Upper lobe of left lung (tissue), 6 donors: ENCODE data around the gene PTPRD. TPM values are rescaled to one million over a fixed set of nuclear protein-coding genes. Genes with fewer than 3 reads are reported as not detected.

Experiments used
- ATAC-seq, 2 donors: fragments of 200-7000 bp; cut with Tn5 transposase; one replicate each; pipeline ENCODE4 v1.9.1; 2022; ENCODE audit warnings: mild to moderate bottlenecking in 2 of 2, moderate library complexity in 2 of 2; ENCODE audit not compliant: low FRiP score in 2 of 2
- DNase-seq, 2 donors: peaks; one replicate each; pipeline ENCODE4 v3.0.0-alpha.2; 2019 to 2020
- H3K27ac ChIP-seq, 4 donors: fragments of 200-600 bp; sonication (generic); one replicate each; pipeline ENCODE4 v1.5.1; 2016 to 2019
- H3K27me3 ChIP-seq, 4 donors: fragments of 200-600 bp; sonication (generic); one replicate each; pipeline ENCODE4 v1.5.1; 2017 to 2019
- H3K36me3 ChIP-seq, 4 donors: fragments of 200-600 bp; sonication (generic); one replicate each; pipeline ENCODE4 v1.5.1; 2016 to 2019
- H3K4me1 ChIP-seq, 4 donors: fragments of 200-600 bp; sonication (generic); one replicate each; pipeline ENCODE4 v1.5.1; 2018 to 2019
- H3K4me3 ChIP-seq, 4 donors: fragments of 200-600 bp; sonication (generic); one replicate each; pipeline ENCODE4 v1.5.1; 2017 to 2019; ENCODE audit warnings: mild to moderate bottlenecking in 2 of 4, moderate library complexity in 1 of 4
- H3K9me3 ChIP-seq, 4 donors: fragments of 200-600 bp; sonication (generic); one replicate each; pipeline ENCODE4 v1.5.1; 2018 to 2019
- EP300 ChIP-seq, 4 donors: sonication (generic); formaldehyde crosslinking; IDR thresholded peaks; one replicate each; pipeline ENCODE4 v1.5.1; 2017; ENCODE audit warnings: antibody characterized with exemption in 4 of 4, control low read depth in 2 of 4
- POLR2A ChIP-seq, 4 donors: fragments of 450-650 bp; IDR thresholded peaks; one replicate each; pipeline ENCODE4 v1.5.1; 2016 to 2017; ENCODE audit warnings: antibody characterized with exemption in 4 of 4, mild to moderate bottlenecking in 2 of 4
- POLR2AphosphoS5 ChIP-seq, 2 donors: sonication (generic); formaldehyde crosslinking; IDR thresholded peaks; one replicate each; pipeline ENCODE4 v1.5.1; 2017; ENCODE audit warnings: antibody characterized with exemption in 2 of 2
- WGBS, 2 donors: methylation state at CpG; one replicate each; pipeline ENCODE4 v1.1.5; 2017 to 2018; 5-methylcytosine and 5-hydroxymethylcytosine counted together
- total RNA-seq, 6 donors: library from RNA; depleted of rRNA in 4 of 6; stranded (reverse); fragments of >200 nt in 4 of 6; gene quantifications; one replicate each; pipeline versions ENCODE4 v1.1.0 to v1.2.1, GENCODE V29; 2016 to 2021
- TF ChIP-seq, protein P1 (sequence below), 6 experiments: fragments of 450-650 bp in 4 of 6; fragments of 200-600 bp in 2 of 6; sonication (generic) in 2 of 6; IDR thresholded peaks; one replicate each; pipeline ENCODE4 v1.5.1; 2016 to 2019; ENCODE audit warnings: antibody characterized with exemption in 6 of 6
- donor health status: DM: no; HTN: no; CAD: no; lungs with moderate emphysema.
- donor health status: DM: no; HTN: yes; CAD: no; lungs with severe emphysema.

PTPRD gene
- total RNA-seq, 6 donors from 2014 or later: 7.4 to 46.1 (median 14.5) TPM

DNA sequence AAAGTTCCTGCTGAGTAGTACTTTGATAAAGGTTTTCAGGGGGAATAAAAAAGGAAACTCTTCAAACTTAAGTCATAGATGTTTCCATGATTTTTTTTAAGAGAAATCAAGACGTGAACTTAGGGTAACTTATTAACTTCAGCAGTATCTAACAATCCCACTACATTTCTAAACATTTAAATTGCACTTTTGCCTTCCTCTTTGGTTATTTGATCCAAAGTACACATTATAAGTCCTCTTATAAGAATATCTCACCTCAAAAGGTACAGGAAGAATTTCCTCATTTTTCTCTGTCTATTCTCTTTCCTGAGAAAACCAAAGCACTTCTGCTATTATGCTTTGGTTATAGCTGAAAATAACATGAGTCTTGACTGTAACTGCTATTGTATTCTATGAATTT lies 7.9 kb downstream of the PTPRD start:
- Histone ChIP-seq H3K4me3 (no peak overlapping the region), H3K36me3 (no peaks in the 10 kb centered on the region), H3K9me3 (no peaks in the 10 kb centered on the region), H3K27ac (no peak overlapping the region), H3K27me3 (no peaks in the 10 kb centered on the region), H3K4me1 (no peaks in the 10 kb centered on the region)
- TF ChIP-seq EP300 (IDR thresholded peaks at IDR 0.05) (no peak), POLR2A (IDR thresholded peaks at IDR 0.05) (no peak), POLR2AphosphoS5 (IDR thresholded peaks at IDR 0.05) (no peak)
- TF ChIP-seq, protein P1, sequence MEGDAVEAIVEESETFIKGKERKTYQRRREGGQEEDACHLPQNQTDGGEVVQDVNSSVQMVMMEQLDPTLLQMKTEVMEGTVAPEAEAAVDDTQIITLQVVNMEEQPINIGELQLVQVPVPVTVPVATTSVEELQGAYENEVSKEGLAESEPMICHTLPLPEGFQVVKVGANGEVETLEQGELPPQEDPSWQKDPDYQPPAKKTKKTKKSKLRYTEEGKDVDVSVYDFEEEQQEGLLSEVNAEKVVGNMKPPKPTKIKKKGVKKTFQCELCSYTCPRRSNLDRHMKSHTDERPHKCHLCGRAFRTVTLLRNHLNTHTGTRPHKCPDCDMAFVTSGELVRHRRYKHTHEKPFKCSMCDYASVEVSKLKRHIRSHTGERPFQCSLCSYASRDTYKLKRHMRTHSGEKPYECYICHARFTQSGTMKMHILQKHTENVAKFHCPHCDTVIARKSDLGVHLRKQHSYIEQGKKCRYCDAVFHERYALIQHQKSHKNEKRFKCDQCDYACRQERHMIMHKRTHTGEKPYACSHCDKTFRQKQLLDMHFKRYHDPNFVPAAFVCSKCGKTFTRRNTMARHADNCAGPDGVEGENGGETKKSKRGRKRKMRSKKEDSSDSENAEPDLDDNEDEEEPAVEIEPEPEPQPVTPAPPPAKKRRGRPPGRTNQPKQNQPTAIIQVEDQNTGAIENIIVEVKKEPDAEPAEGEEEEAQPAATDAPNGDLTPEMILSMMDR (IDR thresholded peaks at IDR 0.05): no peak
- ATAC-seq: no peak
- 14 to 30% methylated on average over 1 of the region's 1 CpG for WGBS, 2 donors
- DNase-seq: no peak

GRCh38 chr9:10597801-10598200 lies 15.0 kb downstream of the PTPRD start:
- Histone ChIP-seq H3K4me3 (no peak overlapping the region), H3K27ac (no peak overlapping the region), H3K9me3 (no peaks in the 10 kb centered on the region), H3K4me1 (no peaks in the 10 kb centered on the region), H3K36me3 (no peaks in the 10 kb centered on the region), H3K27me3 (no peaks in the 10 kb centered on the region)
- TF ChIP-seq EP300 (IDR thresholded peaks at IDR 0.05) (no peak), POLR2AphosphoS5 (IDR thresholded peaks at IDR 0.05) (no peak), POLR2A (IDR thresholded peaks at IDR 0.05) (no peak)
- TF ChIP-seq, protein P1 (IDR thresholded peaks at IDR 0.05): no peak
- DNase-seq: no peak
- 73 to 75% methylated on average over 3 of the region's 3 CpGs for WGBS, 2 donors
- no peak for ATAC-seq

DNA sequence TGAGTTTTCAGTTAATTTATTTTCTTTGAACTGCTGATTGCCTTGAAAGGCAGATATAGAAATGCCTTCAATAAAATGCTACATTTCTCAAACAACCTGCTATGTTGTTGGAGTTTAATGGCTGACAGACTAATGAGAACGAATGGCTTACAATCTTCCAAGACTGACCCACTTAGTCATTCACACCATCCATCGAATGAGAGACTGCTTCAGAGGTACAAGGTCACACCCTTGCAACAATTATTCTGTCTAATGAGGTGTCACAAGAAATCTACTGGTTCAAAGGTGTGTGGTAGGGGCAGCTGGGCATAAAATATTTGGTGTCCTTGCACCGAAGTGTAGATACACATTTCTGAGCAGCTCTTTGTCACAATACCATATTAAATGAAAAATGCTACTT lies 18.3 kb downstream of the PTPRD start:
- H3K9me3 ChIP-seq: no peaks in the 10 kb centered on the region
- H3K27me3 ChIP-seq: no peaks in the 10 kb centered on the region
- H3K4me3 ChIP-seq: no peak overlapping the region
- no peak for TF ChIP-seq EP300 (IDR thresholded peaks at IDR 0.05)
- no peak for TF ChIP-seq POLR2A (IDR thresholded peaks at IDR 0.05)
- TF ChIP-seq, protein P1 (IDR thresholded peaks at IDR 0.05): no peak
- TF ChIP-seq POLR2AphosphoS5 (IDR thresholded peaks at IDR 0.05): no peak
- 34 to 50% methylated on average over 3 of the region's 3 CpGs for WGBS, 2 donors
- DNase-seq: no peak
- no peaks in the 10 kb centered on the region for H3K4me1 ChIP-seq
- H3K36me3 ChIP-seq: no peaks in the 10 kb centered on the region
- H3K27ac ChIP-seq: no peak overlapping the region
- ATAC-seq: no peak

DNA sequence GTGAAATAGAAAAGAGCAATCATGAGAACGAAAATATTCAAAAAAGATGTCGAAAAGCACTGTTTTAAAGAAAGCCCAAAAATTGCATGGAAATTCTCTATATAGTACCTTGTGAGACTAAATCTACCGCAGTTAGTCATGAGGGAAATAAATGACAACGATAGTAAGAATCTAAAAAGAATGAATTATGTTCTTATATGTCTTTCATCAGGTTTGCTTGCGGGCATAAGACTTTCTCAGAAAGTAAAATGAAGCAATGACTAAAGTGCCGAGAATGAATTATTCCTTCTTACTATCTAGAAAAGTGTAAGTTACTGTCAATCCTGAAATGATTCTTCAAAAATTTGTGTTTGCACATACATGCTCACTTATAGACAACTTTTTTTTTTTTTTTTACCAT lies 26.4 kb downstream of the PTPRD start:
- ATAC-seq: no peak
- no peak for DNase-seq
- no peaks in the 10 kb centered on the region for H3K36me3 ChIP-seq
- H3K4me1 ChIP-seq: no peaks in the 10 kb centered on the region
- no peak overlapping the region for H3K4me3 ChIP-seq
- H3K27me3 ChIP-seq: no peaks in the 10 kb centered on the region
- no peak for TF ChIP-seq EP300 (IDR thresholded peaks at IDR 0.05)
- no peak for TF ChIP-seq POLR2A (IDR thresholded peaks at IDR 0.05)
- TF ChIP-seq, protein P1 (IDR thresholded peaks at IDR 0.05): no peak
- no peak for TF ChIP-seq POLR2AphosphoS5 (IDR thresholded peaks at IDR 0.05)
- H3K9me3 ChIP-seq: peaks cover 0 to 5% (median 0%) of the 10 kb centered on the region in 4 donors
- WGBS, 2 donors: 90 to 91% methylated on average over 6 of the region's 6 CpGs
- no peak overlapping the region for H3K27ac ChIP-seq

DNA sequence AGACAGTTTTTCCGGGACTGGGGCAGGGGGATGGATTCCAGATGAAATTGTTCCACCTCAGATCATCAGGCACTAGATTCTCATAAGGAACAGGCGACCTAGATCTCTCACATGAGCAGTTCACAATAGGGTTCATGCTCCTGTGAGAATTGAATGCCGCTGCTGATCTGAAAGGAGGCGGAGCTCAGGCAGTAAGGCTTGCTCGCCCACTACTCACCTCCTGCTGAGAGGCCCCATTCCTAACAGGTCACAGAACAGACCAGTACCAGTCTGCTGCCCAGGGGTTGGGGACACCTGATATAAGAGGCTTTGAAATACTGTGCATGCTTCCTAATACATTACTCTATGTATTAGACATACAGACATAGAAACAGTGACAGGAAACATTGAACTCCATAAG lies 41.1 kb downstream of the PTPRD start:
- 78 to 84% methylated on average over 3 to 5 of the region's 5 CpGs for WGBS, 2 donors
- ATAC-seq: no peak
- Histone ChIP-seq H3K27ac (no peak overlapping the region), H3K36me3 (no peaks in the 10 kb centered on the region), H3K9me3 (no peaks in the 10 kb centered on the region), H3K4me1 (no peaks in the 10 kb centered on the region), H3K4me3 (no peak overlapping the region), H3K27me3 (no peaks in the 10 kb centered on the region)
- no peak for DNase-seq
- TF ChIP-seq EP300 (IDR thresholded peaks at IDR 0.05): no peak
- no peak for TF ChIP-seq POLR2A (IDR thresholded peaks at IDR 0.05)
- TF ChIP-seq, protein P1 (IDR thresholded peaks at IDR 0.05): no peak
- no peak for TF ChIP-seq POLR2AphosphoS5 (IDR thresholded peaks at IDR 0.05)
